ENCODE results near the gene ST3GAL3. TPM values are rescaled to one million over a fixed set of nuclear protein-coding genes. Genes with fewer than 3 reads are reported as not detected.

ST3GAL3 gene
- total and polyA plus RNA-seq, 2 experiments from 2014 or later = 4.5 to 7.0 TPM

GRCh38 chr1:43812579-43812978, 105.2 kb downstream of the ST3GAL3 start:
- peaks cover 14% of the 10 kb centered on the region for H3K36me3 Mint-ChIP-seq (ENCODE audit: low read depth)
- DNase-seq (ENCODE audit: low spot score) = no peak

More at GRCh38 chr1:43812579-43812978, 105.2 kb downstream of the ST3GAL3 start:
- Histone ChIP-seq H3K27ac (ENCODE audit: low read depth) (peak overlapping the region; percentile 16; the same call in 1 of the 2 replicates), H3K4me1 (ENCODE audit: insufficient read depth) (peaks cover 22% of the 10 kb centered on the region), H3K79me2 (replicated peaks; ENCODE audit: insufficient read depth) (no peaks in the 10 kb centered on the region), H3K36me3 (ENCODE audit: insufficient read depth) (no peaks in the 10 kb centered on the region), H3K9me2 (ENCODE audit: insufficient read depth) (0 out of 2 replicates have a peak, but pooled peaks cover 5% of the 10 kb centered on the region), H3F3A (replicated peaks; ENCODE audit: low read depth) (no peaks in the 10 kb centered on the region), H3K27me3 (ENCODE audit: insufficient read depth) (no peaks in the 10 kb centered on the region), H3K4me3 (no peak overlapping the region), H4K20me1 (replicated peaks; ENCODE audit: insufficient read depth) (no peaks in the 10 kb centered on the region), H3K4me2 (no peak overlapping the region), H2AFZ (no peak overlapping the region)
- TF ChIP-seq ZNF331 (CRISPR knock-in tag; IDR thresholded peaks at IDR 0.05; ENCODE audit: low read depth) (no peak), CTCF (conservative IDR thresholded peaks at IDR 0.05; ENCODE audit: low read depth in 2 of 2) (no peak), REST (IDR thresholded peaks at IDR 0.05; ENCODE audit: unreplicated experiment) (no peak), ETS1 (IDR thresholded peaks at IDR 0.05) (no peak), STAT1 (IDR thresholded peaks at IDR 0.05; ENCODE audit: unreplicated experiment) (no peak), NANOG (IDR thresholded peaks at IDR 0.05; ENCODE audit: borderline replicate concordance) (no peak), ZNF114 (CRISPR knock-in tag; IDR thresholded peaks at IDR 0.05) (no peak), CREB1 (CRISPR knock-in tag; IDR thresholded peaks at IDR 0.05; ENCODE audit: low read depth) (no peak), ZNF462 (CRISPR knock-in tag; IDR thresholded peaks at IDR 0.05) (no peak), JUNB (IDR thresholded peaks at IDR 0.05; ENCODE audit: unreplicated experiment) (no peak)
- ATAC-seq = peak; percentile 69
- H3K27me3 Mint-ChIP-seq (ENCODE audit: insufficient read depth, low read depth, poor library complexity) = peaks cover 3% of the 10 kb centered on the region
- no peak overlapping the region for H3K27ac Mint-ChIP-seq
- H3K4me3 Mint-ChIP-seq = no peak overlapping the region
- H3K9me3 Mint-ChIP-seq = peaks cover 15% of the 10 kb centered on the region
- H3K4me1 Mint-ChIP-seq = peaks cover 16% of the 10 kb centered on the region

Data from GM23338 (cell line).